ENCODE results near the gene ADAP1. TPM values are rescaled to one million over a fixed set of nuclear protein-coding genes. Genes with fewer than 3 reads are reported as not detected.
"Not testable (repeated sequence)": the region's sequence is repeated elsewhere in the genome, so short reads cannot be mapped to it uniquely, and the experiment has no call there.

The ADAP1 gene
- polyA plus RNA-seq, 3 donors: 10.6 to 13.9 (median 11.2) TPM

DNA sequence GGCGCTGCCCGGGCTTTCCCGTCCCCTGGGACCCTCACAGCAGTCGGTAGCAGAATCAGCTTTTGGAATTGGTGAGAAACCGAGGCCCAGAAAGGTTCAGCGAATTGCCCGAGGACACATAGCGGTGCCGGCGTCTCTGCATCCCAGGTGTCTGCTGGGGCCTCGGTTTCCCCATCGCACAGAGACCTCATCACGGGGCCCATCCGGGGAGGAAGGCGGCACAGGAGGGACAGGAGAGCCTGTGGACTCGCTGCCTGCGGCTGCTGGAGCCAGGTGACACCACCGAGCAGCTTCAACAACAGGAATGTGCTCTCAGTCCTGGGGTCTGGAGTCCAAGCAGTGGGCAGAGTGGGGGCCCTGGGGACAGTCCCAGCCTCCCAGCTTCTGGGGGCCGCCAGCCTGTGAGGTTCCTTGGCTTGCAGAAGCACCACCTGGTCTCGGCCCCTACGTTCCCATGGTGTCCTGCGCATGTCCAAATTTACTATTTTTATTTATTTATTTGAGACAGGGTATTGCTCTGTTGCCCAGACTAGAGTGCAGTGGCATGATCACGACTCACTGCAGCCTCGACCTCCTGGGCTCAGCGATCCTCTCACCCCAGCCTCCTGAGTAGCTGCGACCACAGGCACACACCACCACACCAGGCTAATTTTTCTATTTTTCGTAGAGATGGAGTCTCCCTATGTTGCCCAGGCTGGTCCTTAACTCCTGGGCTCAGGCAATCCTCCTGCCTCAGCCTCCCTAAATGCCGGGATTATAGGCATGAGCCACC lies 21.4 kb upstream of the ADAP1 start:
- DNase-seq (ENCODE audit: low read depth in 3 of 3, low spot score in 2 of 3): no peak

GRCh38 chr7:974820-975681 lies 20.6 kb upstream of the ADAP1 start, which contains the start of gene COX19:
TSS of gene COX19 (minus strand) at chr7:975549. CDS start at chr7:975509, 40 bp downstream.
- DNase-seq (ENCODE audit: low read depth in 3 of 3, low spot score in 2 of 3): peak in 2 of 3 donors; percentile 75

DNA sequence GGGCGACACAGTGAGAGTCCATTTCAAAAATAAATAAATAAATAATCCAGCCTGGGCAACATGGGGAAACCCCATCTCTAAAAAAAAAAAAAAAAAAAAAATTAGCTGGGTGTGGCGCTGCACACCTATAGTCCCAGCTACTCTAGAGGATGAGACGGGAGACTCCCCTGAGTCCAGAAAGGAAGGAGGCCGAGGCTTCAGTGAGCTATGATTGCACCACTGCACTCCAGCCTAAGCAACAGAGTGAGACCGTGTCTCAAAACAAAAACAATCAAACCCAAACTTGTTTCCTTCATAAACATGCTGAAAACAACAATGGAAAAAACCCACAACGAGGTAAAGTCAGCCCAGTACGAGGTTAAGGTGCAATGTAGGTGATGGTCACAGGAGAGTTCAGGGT lies 19.7 kb upstream of the ADAP1 start:
- no peak for DNase-seq (ENCODE audit: low read depth in 3 of 3, low spot score in 2 of 3)

- DNase-seq (ENCODE audit: low read depth in 3 of 3, low spot score in 2 of 3): no peak
These were observed 18.8 kb upstream of the ADAP1 start for GRCh38 chr7:973312-973711.

GRCh38 chr7:972676-973309 lies 18.3 kb upstream of the ADAP1 start:
- no peak for DNase-seq (ENCODE audit: low read depth in 3 of 3, low spot score in 2 of 3)

DNA sequence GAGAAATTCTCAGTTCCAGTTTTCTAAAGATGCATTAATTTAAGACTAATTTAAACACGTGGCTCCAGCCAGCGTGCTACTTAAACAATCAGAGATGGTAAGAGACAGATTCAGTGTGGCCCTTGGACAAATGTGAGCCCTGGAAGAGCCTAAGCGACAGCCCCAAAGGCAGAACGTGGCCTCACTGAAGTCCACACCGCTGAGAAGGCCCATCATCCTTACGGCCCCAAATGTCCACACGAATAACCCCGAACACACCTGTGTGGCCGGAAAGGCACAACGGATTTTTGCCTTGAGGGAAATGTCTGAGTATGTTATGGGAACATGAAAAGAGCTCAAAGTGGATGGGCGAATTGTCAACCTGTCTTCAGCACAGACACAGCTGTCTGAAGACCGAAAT lies 17.6 kb upstream of the ADAP1 start:
- no peak for DNase-seq (ENCODE audit: low read depth in 3 of 3, low spot score in 2 of 3)

- no peak for DNase-seq (ENCODE audit: low read depth in 3 of 3, low spot score in 2 of 3)
These were observed 16.3 kb upstream of the ADAP1 start for GRCh38 chr7:970744-971143.

DNA sequence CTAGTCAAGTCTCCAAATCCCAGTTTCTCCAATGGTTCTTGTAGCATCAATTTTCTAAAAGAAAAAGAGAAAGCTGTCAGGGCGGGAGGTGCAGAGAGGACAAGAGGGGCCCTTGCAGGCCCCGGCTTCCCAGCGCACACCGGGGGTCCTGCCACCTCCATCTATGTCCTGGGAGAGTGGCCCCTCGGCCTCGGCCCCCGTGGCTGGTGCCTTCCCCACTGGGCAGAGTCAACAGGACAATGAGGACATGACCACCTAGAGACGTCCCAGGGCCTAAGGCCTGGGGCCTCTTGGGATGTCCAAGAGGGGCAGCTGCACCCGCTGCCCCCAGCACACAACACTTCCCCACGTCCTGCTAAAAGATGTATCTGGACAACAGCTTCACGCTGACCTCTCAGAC lies 14.9 kb upstream of the ADAP1 start:
- DNase-seq (ENCODE audit: low read depth in 3 of 3, low spot score in 2 of 3): no peak

DNA sequence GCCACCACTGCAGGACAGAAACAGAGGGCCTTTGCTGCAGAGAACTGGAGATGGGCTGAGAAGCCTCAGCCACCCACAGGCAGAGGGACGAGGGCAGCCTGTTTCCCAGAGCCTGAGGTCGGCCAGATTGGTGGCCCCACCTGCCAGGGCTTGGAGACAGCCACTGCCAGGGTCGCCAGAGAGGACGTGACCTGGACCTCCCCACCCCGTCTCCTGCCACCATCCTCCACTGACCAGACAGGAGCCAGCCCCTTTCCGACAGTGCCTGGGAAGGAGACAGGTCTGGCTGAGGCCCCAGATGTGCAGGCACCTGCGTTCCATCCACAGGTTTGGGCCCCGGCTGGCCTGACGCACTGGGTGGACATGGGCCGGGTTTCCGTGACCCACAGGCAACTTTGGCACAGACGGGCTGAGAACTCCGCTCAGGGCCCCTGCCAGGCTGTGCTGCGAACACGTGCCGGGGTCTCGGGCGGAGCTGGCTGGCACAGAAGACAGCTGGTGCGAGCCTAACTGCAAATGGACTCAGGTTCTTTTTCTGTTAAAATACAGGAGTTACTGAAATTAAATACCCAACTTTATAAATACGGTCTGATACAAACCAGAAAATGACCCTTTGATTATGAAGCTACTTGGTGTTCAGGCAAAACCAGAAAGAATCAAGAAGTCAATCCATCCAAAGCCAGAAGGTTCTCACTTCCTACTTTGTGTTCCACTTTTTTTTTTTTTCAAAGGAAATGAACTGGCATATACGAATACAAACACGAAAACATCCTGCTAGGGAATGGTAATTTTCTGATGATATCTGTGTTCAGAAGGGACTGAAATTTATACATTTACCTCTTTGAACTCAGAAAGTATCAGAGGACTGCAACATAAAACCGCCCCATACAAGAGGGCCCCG lies 14.0 kb upstream of the ADAP1 start:
- no peak for DNase-seq (ENCODE audit: low read depth in 3 of 3, low spot score in 2 of 3)

DNA sequence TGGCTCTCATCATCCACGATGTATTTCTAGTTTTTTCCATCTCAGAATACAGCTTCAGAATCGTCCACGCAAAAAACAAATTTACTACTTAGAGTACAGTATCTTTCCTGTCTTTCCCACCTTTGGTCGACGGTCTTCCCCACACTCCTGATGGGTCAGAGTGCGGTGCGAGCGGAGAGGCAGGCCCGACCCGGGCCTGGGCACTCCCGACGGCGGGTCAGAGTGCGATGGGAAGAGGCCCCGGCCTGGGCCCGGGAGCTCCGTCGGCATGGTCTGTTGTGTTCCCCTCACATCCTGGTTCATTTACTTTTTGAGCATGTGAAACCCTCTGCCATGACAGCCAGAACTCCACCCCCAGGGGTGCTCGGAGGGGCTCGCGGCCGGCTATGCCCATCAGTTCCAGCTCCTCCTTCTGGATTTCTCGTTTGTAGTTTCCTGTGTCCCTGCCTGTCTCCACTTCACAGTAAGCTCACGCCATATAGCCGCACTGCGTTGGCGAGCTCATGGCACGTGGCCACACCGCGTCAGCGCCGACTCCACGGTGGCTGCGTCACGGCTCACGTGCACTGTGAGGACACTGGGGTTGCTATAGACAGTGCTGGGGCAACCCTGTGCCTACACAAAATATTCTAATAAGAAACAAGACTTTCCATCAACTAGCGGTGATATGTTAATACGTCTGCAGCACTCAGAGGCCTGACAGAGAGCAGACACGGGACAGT lies 13.0 kb upstream of the ADAP1 start:
- DNase-seq (ENCODE audit: low read depth in 3 of 3, low spot score in 2 of 3): no peak

DNA sequence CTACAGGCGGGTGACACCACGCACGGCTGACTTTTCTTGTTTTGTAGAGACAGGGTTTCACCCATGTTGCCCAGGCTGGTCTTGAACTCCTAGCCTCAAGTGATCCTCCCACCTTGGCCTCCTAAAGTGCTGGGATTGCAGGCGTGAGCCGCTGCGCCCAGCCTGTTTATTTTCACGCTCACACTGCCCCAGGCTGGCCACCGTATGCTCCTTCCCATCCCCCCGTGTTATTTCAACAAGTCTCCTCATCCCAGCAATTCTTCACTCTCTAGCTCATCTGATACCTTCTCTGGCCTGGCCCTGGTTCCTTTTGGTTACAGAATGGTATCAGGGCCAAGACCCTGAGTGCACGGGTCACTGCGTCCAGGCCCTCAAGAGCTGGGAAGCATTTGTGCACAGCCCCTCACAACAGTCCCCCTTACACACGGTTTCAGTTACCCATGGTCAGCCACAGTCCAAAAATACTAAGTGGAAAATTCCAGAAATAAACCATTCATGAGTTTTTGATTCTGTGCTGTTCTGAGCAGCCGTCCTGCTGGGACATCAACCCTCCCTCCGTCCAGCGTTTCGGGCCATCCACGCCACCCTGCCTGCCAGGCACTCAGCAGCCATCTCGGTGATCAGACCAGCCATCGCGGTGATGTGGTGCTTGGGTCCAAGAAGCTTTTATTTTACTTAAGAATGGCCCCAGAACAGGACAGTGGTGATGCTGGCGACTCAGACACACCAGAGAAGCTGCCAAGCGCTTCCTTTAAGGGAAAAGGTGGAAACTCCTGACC lies 12.0 kb upstream of the ADAP1 start:
- no peak for DNase-seq (ENCODE audit: low read depth in 3 of 3, low spot score in 2 of 3)

GRCh38 chr7:964401-965231 lies 10.1 kb upstream of the ADAP1 start:
- no peak for DNase-seq (ENCODE audit: low read depth in 3 of 3, low spot score in 2 of 3)

DNA sequence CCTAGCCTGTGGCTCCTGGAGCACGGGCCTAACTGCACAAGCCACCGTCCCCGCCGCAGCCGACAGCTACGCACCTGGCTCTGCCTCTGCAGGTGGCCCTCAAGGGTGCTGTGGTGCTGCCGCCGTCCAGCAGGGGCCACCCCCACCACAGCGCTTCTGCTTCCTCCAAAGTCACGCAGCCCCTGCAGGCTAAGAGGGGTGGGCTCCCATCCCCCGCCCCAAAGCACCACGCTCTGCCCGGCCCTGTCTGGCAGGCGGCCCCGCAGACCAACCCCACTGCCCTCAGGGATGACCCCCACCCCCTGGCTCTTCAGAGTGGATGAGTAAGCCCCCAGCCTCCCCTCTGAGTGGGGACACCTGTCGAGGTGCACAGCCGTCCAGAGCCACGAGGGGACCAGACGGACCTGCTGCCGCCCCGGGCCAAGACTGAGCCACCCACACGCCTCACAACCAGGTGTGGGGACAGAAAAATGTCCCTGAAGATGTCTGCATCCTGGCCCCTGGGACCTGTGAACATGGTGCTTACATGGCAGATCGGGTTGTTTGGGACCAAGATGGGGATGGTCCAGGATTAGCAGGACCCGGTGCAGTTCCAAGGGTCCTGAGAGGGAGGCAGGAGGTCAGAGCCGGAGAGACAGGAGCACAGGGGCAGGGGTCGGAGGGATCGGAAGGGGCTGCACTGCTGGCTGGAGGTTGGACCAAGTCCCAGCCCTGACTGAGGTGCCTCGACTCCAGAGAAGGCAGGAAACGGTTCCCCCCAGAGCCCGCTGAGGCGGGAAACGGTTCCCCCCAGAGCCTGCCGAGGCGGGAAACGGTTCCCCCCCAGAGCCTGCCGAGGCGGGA lies 9.0 kb upstream of the ADAP1 start:
- DNase-seq (ENCODE audit: low read depth in 3 of 3, low spot score in 2 of 3): no peak

- no peak for DNase-seq (ENCODE audit: low read depth in 3 of 3, low spot score in 2 of 3)
These were observed 8.1 kb upstream of the ADAP1 start for GRCh38 chr7:962401-963081.

DNA sequence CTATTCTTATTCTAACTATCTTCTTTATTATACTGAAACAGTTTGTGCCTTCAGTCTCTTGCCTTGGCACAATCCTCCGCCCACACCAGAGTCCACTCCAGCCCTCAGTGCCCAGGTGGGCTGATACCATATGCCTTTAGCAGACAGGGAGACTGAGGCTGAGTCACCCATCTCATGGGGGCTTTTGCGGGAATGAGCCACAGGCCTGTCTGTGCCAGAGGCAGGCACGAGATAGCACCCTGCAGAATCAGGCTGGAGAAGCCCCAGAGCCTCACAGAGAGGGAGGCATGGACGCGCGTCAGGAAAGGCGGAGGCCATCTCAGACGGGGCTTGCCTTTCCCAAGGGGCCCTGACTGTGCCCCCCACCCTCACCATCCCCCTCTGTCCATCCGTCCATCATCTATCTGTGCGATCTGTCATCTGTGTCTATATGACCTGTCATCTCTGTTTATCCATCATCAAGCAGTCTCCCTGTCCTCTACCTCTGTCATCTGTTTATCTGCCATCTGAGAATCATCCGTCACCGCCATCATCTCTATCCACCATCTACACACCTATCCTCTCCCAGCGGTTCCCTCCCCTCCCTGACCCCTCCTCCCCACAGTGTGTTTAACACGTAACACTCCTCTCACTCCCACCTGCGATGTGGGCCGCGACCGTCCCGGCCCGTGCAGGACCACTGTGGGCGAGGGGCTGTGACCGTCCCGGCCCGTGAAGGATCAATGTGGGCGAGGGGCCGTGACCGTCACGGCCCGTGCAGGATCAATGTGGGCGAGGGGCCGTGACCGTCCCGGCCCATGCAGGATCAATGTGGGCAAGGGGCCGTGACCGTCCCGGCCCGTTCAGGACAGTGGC lies 7.3 kb upstream of the ADAP1 start:
- no peak for DNase-seq (ENCODE audit: low read depth in 3 of 3, low spot score in 2 of 3)

DNA sequence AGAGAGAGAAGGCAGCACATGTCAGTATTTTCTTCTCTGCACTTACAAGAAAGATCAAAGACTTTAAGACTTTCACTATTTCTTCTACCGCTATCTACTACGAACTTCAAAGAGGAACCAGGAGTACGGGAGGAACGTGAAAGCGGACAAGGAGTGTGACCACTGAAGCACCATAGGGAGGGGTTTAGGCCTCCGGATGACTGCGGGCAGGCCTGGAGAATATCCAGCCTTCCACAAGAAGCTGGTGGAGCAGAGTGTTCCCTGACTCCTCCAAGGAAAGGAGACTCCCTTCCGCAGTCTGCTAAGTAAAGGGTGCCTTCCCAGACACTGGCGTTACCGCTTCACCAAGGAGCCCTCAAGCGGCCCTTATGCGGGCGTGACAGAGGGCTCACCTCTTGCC lies 6.5 kb upstream of the ADAP1 start:
- not testable (repeated sequence) for DNase-seq (ENCODE audit: low read depth in 3 of 3, low spot score in 2 of 3)
